Coronary artery (tissue), 2 donors: ENCODE data around the gene ART5.

Source experiments
- DNase-seq: peaks from one replicate; pipeline ENCODE4 v3.0.0-alpha.2; 2017; ENCODE audit warnings: low spot score
- H3K27ac ChIP-seq, 2 donors: fragments of 200-600 bp; sonication (generic); one replicate each; pipeline ENCODE4 v1.5.1; 2016 to 2019
- H3K4me3 ChIP-seq: fragments of 200-600 bp; sonication (generic); 2 replicates; pipeline ENCODE4 v1.5.1; 2016; ENCODE audit warnings: mild to moderate bottlenecking, moderate library complexity
- CTCF ChIP-seq: fragments of 200-600 bp; sonication (generic); IDR thresholded peaks from one replicate; pipeline ENCODE4 v1.5.1; 2019; ENCODE audit warnings: antibody characterized with exemption

ART5 gene

GRCh38 chr11:3622521-3622920 is 19.3 kb downstream of the ART5 start:
- no peak overlapping the region for H3K27ac ChIP-seq
- no peak for DNase-seq
- TF ChIP-seq CTCF, result no peak
- H3K4me3 ChIP-seq, result no peak overlapping the region

- no peak for DNase-seq
Observed at GRCh38 chr11:3617990-3618389, 23.8 kb downstream of the ART5 start.

GRCh38 chr11:3616721-3617460 is 24.9 kb downstream of the ART5 start:
- Histone ChIP-seq H3K4me3 (no peak overlapping the region), H3K27ac (no peak overlapping the region)
- no peak for DNase-seq
- no peak for TF ChIP-seq CTCF

More at GRCh38 chr11:3617990-3618389, 23.8 kb downstream of the ART5 start:
- Histone ChIP-seq H3K27ac (no peak overlapping the region), H3K4me3 (no peak overlapping the region)
- no peak for TF ChIP-seq CTCF

GRCh38 chr11:3615998-3616397 is 25.8 kb downstream of the ART5 start:
- DNase-seq, result no peak
- Histone ChIP-seq H3K27ac (no peak overlapping the region), H3K4me3 (no peak overlapping the region)
- TF ChIP-seq CTCF, result no peak

- no peak overlapping the region for H3K27ac ChIP-seq
- DNase-seq, result no peak
- H3K4me3 ChIP-seq, result no peak overlapping the region
- no peak for TF ChIP-seq CTCF
Observed at GRCh38 chr11:3614742-3615171, 27.0 kb downstream of the ART5 start.

GRCh38 chr11:3613998-3614741 is 27.6 kb downstream of the ART5 start:
- no peak for DNase-seq

More at GRCh38 chr11:3613998-3614741, 27.6 kb downstream of the ART5 start:
- no peak for TF ChIP-seq CTCF
- Histone ChIP-seq H3K4me3 (no peak overlapping the region), H3K27ac (no peak overlapping the region)
